GM12878 (cell line): Measurements from ENCODE around the gene LSP1. TPM values are rescaled to one million over a fixed set of nuclear protein-coding genes. Genes with fewer than 3 reads are reported as not detected.

Source experiments
- ATAC-seq: fragments of 200-7000 bp; cut with Tn5 transposase; 3 replicates; pipeline ENCODE4 v1.9.1; 2020; ENCODE audit warnings: mild to moderate bottlenecking, moderate library complexity
- BruUV-seq: library from RNA; stranded (reverse); fragments of 400-500 nt; replicated peaks from 2 replicates; lab custom pipeline; 2021; lab: Mats Ljungman, UMichigan
- CTCF ChIA-PET: fragments of 300-600 bp; sonication (Branson Sonifier 250); formaldehyde crosslinking; extraction: SDS; loops from one replicate; lab custom pipeline; 2021; ENCODE audit warnings: inconsistent platforms; lab: Yijun Ruan, JAX
- POLR2A ChIA-PET: fragments of 350-600 bp; formaldehyde crosslinking; extraction: SDS; loops from one replicate; lab custom pipeline; 2021; ENCODE audit warnings: inconsistent platforms; lab: Charles Lee
- RAD21 ChIA-PET: fragments of 300-600 bp; sonication (Branson Sonifier 250); formaldehyde crosslinking; loops from one replicate; lab custom pipeline; 2023; ENCODE audit warnings: antibody characterized with exemption; ENCODE audit not compliant: unreplicated experiment; lab: Charles Lee
- SMC1A ChIA-PET: fragments of 300-600 bp; sonication (Branson Sonifier 250); formaldehyde crosslinking; loops from one replicate; lab custom pipeline; 2023; ENCODE audit not compliant: unreplicated experiment, uncharacterized antibody; lab: Charles Lee
- DNase-seq: peaks from one replicate; pipeline ENCODE4 v3.0.0-alpha.2; 2011; ENCODE audit warnings: low read depth, low spot score
- FAIRE-seq: peaks from 3 replicates; lab custom pipeline; 2011; peaks lifted over from hg19 to GRCh38; lab: Jason Lieb, UNC
- H2AFZ ChIP-seq: 2 replicates; pipeline ENCODE4 v1.6.0; 2011; ENCODE audit warnings: low read depth, low read length, control low read depth; ENCODE audit not compliant: control insufficient read depth
- H3K27ac ChIP-seq: 2 replicates; pipeline ENCODE4 v1.5.1; 2011; ENCODE audit warnings: control low read depth; ENCODE audit not compliant: control insufficient read depth, insufficient read depth
- H3K27me3 ChIP-seq, 2 experiments: replicated peaks in 1 of 2; 2 replicates each; pipeline versions ENCODE4 v1.6.0 to v1.6.1; 2011; ENCODE audit warnings: low read length in 1 of 2; ENCODE audit not compliant: control insufficient read depth in 2 of 2, insufficient read depth in 2 of 2
- H3K36me3 ChIP-seq, 2 experiments: 2 replicates each; pipeline ENCODE4 v1.5.1; 2011; ENCODE audit warnings: low read length in 1 of 2; ENCODE audit not compliant: control insufficient read depth in 2 of 2, insufficient read depth in 2 of 2
- H3K4me1 ChIP-seq: 2 replicates; pipeline ENCODE4 v1.6.1; 2011; ENCODE audit warnings: mild to moderate bottlenecking, low read length, moderate library complexity, mixed read lengths; ENCODE audit not compliant: control insufficient read depth, insufficient read depth
- H3K4me2 ChIP-seq: 2 replicates; pipeline ENCODE4 v1.6.0; 2011; ENCODE audit warnings: control low read depth; ENCODE audit not compliant: control insufficient read depth, insufficient read depth
- H3K4me3 ChIP-seq: fragments of 200-600 bp; sonication (generic); 2 replicates; pipeline ENCODE4 v1.5.1; 2016
- H3K79me2 ChIP-seq: 2 replicates; pipeline ENCODE4 v1.6.0; 2011; ENCODE audit warnings: low read length; ENCODE audit not compliant: control insufficient read depth, insufficient read depth
- H3K9ac ChIP-seq: 2 replicates; pipeline ENCODE4 v1.8.0; 2011; ENCODE audit warnings: low read length, control low read depth, mixed read lengths; ENCODE audit not compliant: control insufficient read depth, insufficient read depth
- H3K9me3 ChIP-seq: replicated peaks from 3 replicates; pipeline ENCODE4 v1.5.1; 2011; ENCODE audit warnings: mild to moderate bottlenecking, low read length; ENCODE audit not compliant: control insufficient read depth, insufficient read depth
- H4K20me1 ChIP-seq: 2 replicates; pipeline ENCODE4 v1.6.0; 2011; ENCODE audit not compliant: control insufficient read depth, insufficient read depth
- EGR1 ChIP-seq, 2 experiments: IDR thresholded peaks; 1 replicate in 1 of 2; 2 replicates in 1 of 2; pipeline ENCODE4 v1.6.1; 2011 to 2012; ENCODE audit warnings: low read depth in 2 of 2, low read length in 2 of 2, borderline replicate concordance in 1 of 2, mild to moderate bottlenecking in 1 of 2, moderate library complexity in 1 of 2
- NR2C2 ChIP-seq: IDR thresholded peaks from 2 replicates; pipeline ENCODE4 v1.6.1; 2011; ENCODE audit warnings: borderline replicate concordance, low read depth; ENCODE audit not compliant: control insufficient read depth, insufficient read length
- PML ChIP-seq: IDR thresholded peaks from 2 replicates; pipeline ENCODE4 v1.6.1; 2012; ENCODE audit warnings: low read length, inconsistent platforms
- POLR2AphosphoS5 ChIP-seq: IDR thresholded peaks from 2 replicates; pipeline ENCODE4 v1.6.1; 2011; ENCODE audit warnings: mild to moderate bottlenecking, low read length, inconsistent platforms
- SMAD1 ChIP-seq: fragments of 450-650 bp; IDR thresholded peaks from 2 replicates; pipeline ENCODE4 v1.6.1; 2018; ENCODE audit warnings: mild to moderate bottlenecking, low read depth; ENCODE audit not compliant: partially characterized antibody
- SUZ12 ChIP-seq: fragments of 200-600 bp; sonication (generic); IDR thresholded peaks from one replicate; pipeline ENCODE4 v1.6.1; 2018; ENCODE audit warnings: antibody characterized with exemption, mild to moderate bottlenecking; ENCODE audit not compliant: unreplicated experiment
- TAF1 ChIP-seq: IDR thresholded peaks from 2 replicates; pipeline ENCODE4 v1.6.1; 2011; ENCODE audit warnings: mild to moderate bottlenecking, low read depth, low read length, borderline replicate concordance
- TARDBP ChIP-seq: IDR thresholded peaks from 2 replicates; pipeline ENCODE4 v1.6.1; 2016; ENCODE audit warnings: borderline replicate concordance
- WGBS: methylation state at CpG from one replicate; pipeline ENCODE4 v1.1.6; 2016; ENCODE audit warnings: low lambda C conversion rate; ENCODE audit not compliant: insufficient replicate concordance, insufficient coverage; ENCODE audit errors: missing lambda C conversion rate; 5-methylcytosine and 5-hydroxymethylcytosine counted together
- in situ Hi-C: fragments of 300-500 bp; cut with MboI; formaldehyde crosslinking; loops from 9 replicates; pipeline ENCODE4 v1.14.3; 2018; ENCODE audit warnings: mixed read lengths
- intact Hi-C: fragments of 100-400 bp; cut with micrococcal nuclease; formaldehyde crosslinking; loops from one replicate; pipeline ENCODE4 v1.14.2; 2022; ENCODE audit not compliant: unreplicated experiment
- polyA plus RNA-seq, 11 experiments: library from polyadenylated mRNA; depleted of rRNA in 4 of 11; unstranded in 6 of 11; stranded (reverse) in 5 of 11; fragments of >200 nt; fragmentation: Nextera tagmentation in 4 of 11; fragmentation: Illumina TruSeq in 1 of 11; extraction: Ambion mirVana in 4 of 11; extraction: Trizol in 1 of 11; gene quantifications; 1 replicate in 1 of 11; 2 replicates in 10 of 11; pipeline versions ENCODE4 v1.2.1 to v1.2.3, GENCODE V29; 2011 to 2016; ENCODE audit warnings: inconsistent platforms in 2 of 11, missing spikeins in 2 of 11, low read depth in 1 of 11
- total RNA-seq, 4 experiments: library from RNA; depleted of rRNA in 3 of 4; stranded (reverse); fragments of >200 nt in 3 of 4; fragmentation: Illumina TruSeq in 1 of 4; extraction: Trizol in 1 of 4; gene quantifications; 2 replicates each; pipeline versions ENCODE4 v1.2.1 to v1.2.3, GENCODE V29; 2013 to 2021
- TF ChIP-seq, protein P1 (sequence below): fragments of 450-650 bp; IDR thresholded peaks from 2 replicates; pipeline ENCODE4 v1.6.1; 2016; ENCODE audit warnings: mild to moderate bottlenecking
- TF ChIP-seq, protein P2 (sequence below): IDR thresholded peaks from 2 replicates; pipeline ENCODE4 v1.6.1; 2011; ENCODE audit warnings: borderline replicate concordance, low read depth, mild to moderate bottlenecking, moderate library complexity, low read length; ENCODE audit not compliant: insufficient read depth, poor library complexity, severe bottlenecking
- TF ChIP-seq, protein P3 (sequence below): IDR thresholded peaks from 2 replicates; pipeline ENCODE4 v1.6.1; 2012; ENCODE audit warnings: low read depth, low read length, improper control_type of control experiment

Gene LSP1
- total and polyA plus RNA-seq, 10 of the 15 experiments (the other 5 are each of a cell fraction or from before 2014, with no cell fraction given), result 19.2 to 488 (median 369) TPM

DNA sequence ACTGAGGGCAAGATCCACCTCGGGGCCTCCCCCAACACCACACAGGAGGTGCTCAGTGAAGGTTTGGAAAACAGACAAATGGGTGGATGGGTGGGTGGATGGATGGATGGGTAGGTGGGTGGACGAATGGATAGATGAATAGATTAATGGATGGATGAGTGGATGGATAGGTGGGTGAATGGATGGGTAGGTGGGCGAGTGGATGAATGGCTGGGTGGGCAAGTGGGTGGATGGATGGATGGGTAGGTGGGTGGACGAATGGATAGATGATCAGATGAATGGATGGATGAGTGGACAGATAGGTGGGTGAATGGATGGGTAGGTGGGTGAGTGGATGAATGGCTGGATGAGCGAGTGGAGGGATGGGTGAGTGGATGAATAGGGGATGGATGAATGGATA is 39.7 kb downstream of the LSP1 start:
- FAIRE-seq (no peak), DNase-seq (no peak), ATAC-seq (no peak)
- Histone ChIP-seq H2AFZ (no peak overlapping the region), H3K79me2 (no peaks in the 10 kb centered on the region), H3K4me3 (no peak overlapping the region), H3K27me3 (no peaks in the 10 kb centered on the region; a peak in 1 of 4 replicates), H3K4me1 (no peaks in the 10 kb centered on the region), H4K20me1 (no peaks in the 10 kb centered on the region), H3K9me3 (no peaks in the 10 kb centered on the region), H3K27ac (no peak overlapping the region), H3K9ac (no peak overlapping the region), H3K4me2 (no peak overlapping the region), H3K36me3 (peaks cover 9 to 17% of the 10 kb centered on the region in 2 experiments; a peak in 3 of 4 replicates)
- ChIA-PET RAD21 (no interaction called here), CTCF (no interaction called here), POLR2A (no interaction called here), SMC1A (no interaction called here)
- in situ Hi-C loops (no loop called here), intact Hi-C loops (no loop called here)
- WGBS, result 63% methylated on average over 5 of the region's 5 CpGs
- no TSS peak for BruUV-seq
- TF ChIP-seq TAF1 (no peak), PML (peak; percentile 35; the same call in 1 of the 2 replicates)

DNA sequence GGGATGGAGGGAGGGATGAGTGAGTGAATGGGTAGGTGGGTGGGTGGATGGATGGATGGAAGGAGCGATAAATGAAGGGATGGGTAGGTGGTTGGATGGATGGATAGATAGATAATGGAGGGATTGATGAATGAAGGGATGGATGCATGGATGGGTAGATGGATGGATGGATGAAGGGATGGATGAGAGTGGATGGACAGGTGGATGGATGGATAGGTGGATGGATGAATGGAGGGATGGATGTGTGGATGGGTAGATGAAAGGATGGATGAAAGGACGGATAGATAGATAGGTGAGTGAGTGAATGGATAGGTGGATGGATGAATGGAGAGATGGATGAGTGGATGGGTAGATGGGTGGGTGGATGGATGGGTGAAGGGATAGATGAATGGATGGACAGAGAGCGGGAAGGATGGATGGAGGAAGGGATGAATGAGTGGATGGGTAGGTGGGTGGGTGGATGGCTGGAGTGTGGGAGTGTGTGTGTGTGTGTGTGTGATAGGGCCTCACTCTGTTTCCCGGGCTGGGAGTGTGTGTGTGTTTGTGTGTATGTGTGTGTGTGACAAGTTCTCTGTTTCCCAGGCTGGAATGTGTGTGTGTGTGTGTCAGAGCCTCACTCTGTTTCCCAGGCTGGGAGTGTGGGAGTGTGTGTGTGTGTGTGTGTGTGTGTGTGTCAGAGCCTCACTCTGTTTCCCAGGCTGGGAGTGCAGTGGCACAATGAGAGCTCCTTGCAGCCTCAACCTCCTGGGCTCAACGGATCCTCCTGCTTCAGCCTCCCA is 40.9 kb downstream of the LSP1 start:
- no peak for ATAC-seq
- TF ChIP-seq, protein P1, sequence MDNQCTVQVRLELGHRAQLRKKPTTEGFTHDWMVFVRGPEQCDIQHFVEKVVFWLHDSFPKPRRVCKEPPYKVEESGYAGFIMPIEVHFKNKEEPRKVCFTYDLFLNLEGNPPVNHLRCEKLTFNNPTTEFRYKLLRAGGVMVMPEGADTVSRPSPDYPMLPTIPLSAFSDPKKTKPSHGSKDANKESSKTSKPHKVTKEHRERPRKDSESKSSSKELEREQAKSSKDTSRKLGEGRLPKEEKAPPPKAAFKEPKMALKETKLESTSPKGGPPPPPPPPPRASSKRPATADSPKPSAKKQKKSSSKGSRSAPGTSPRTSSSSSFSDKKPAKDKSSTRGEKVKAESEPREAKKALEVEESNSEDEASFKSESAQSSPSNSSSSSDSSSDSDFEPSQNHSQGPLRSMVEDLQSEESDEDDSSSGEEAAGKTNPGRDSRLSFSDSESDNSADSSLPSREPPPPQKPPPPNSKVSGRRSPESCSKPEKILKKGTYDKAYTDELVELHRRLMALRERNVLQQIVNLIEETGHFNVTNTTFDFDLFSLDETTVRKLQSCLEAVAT, result no peak
- TF ChIP-seq, protein P2, sequence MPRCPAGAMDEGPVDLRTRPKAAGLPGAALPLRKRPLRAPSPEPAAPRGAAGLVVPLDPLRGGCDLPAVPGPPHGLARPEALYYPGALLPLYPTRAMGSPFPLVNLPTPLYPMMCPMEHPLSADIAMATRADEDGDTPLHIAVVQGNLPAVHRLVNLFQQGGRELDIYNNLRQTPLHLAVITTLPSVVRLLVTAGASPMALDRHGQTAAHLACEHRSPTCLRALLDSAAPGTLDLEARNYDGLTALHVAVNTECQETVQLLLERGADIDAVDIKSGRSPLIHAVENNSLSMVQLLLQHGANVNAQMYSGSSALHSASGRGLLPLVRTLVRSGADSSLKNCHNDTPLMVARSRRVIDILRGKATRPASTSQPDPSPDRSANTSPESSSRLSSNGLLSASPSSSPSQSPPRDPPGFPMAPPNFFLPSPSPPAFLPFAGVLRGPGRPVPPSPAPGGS, result peak; percentile 84
- peak; percentile 41; the same call in 1 of the 2 replicates for TF ChIP-seq POLR2AphosphoS5
- TF ChIP-seq SMAD1, result no peak
- no peak for TF ChIP-seq EGR1 (IDR thresholded peaks at IDR 0.05; ENCODE audit: borderline replicate concordance in 1 of 2, low read depth in 2 of 2, low read length in 2 of 2)
- TF ChIP-seq NR2C2, result no peak
- TF ChIP-seq, protein P3, sequence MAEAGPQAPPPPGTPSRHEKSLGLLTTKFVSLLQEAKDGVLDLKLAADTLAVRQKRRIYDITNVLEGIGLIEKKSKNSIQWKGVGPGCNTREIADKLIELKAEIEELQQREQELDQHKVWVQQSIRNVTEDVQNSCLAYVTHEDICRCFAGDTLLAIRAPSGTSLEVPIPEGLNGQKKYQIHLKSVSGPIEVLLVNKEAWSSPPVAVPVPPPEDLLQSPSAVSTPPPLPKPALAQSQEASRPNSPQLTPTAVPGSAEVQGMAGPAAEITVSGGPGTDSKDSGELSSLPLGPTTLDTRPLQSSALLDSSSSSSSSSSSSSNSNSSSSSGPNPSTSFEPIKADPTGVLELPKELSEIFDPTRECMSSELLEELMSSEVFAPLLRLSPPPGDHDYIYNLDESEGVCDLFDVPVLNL, result no peak
- no peak for TF ChIP-seq SUZ12
- peak; percentile 80 for TF ChIP-seq TARDBP

More for the DNA sequence above, 40.9 kb downstream of the LSP1 start:
- Histone ChIP-seq H2AFZ (no peak overlapping the region), H3K4me2 (no peak overlapping the region), H3K4me1 (no peaks in the 10 kb centered on the region), H3K9ac (no peak overlapping the region), H3K79me2 (no peaks in the 10 kb centered on the region), H3K27ac (0 out of 2 replicates have a peak overlapping the region, but pooled peaks have one; percentile 20), H4K20me1 (no peaks in the 10 kb centered on the region), H3K9me3 (no peaks in the 10 kb centered on the region), H3K4me3 (no peak overlapping the region), H3K36me3 (peaks cover under 1 to 7% of the 10 kb centered on the region in 2 experiments; a peak in 1 of 4 replicates), H3K27me3 (no peaks in the 10 kb centered on the region; a peak in 1 of 4 replicates)
- POLR2A ChIA-PET, result no interaction called here
- SMC1A ChIA-PET, result no interaction called here
- intact Hi-C loops, result loop anchor here (1.0 kb wide), 1 partner anchor 23 kb away; no protein-coding TSS in a partner anchor
- no TSS peak for BruUV-seq
- FAIRE-seq (no peak), DNase-seq (no peak)
- CTCF ChIA-PET, result interaction anchor here (1.2 kb wide), 1 partner anchor 108 kb away, joined by 4 read pairs; no protein-coding TSS in a partner anchor
- WGBS, result 92% methylated on average over 4 of the region's 5 CpGs
- in situ Hi-C loops, result no loop called here
- RAD21 ChIA-PET, result no interaction called here
